OCI-LY1 (cell line): ENCODE data around the gene ARHGAP25.

ENCODE experiments used
- EZH2 ChIP-seq: fragments of 200-600 bp; sonication (generic), shearing (Covaris generic); IDR thresholded peaks from 2 replicates; pipeline ENCODE4 v1.8.0; 2017; ENCODE audit warnings: borderline replicate concordance, mixed run types, mild to moderate bottlenecking, antibody characterized with exemption, low read length, moderate library complexity, mixed read lengths
- TF ChIP-seq, protein P1 (sequence below): fragments of 200-600 bp; sonication (generic), shearing (Covaris generic); IDR thresholded peaks from 2 replicates; pipeline ENCODE4 v1.5.1; 2017; ENCODE audit warnings: mild to moderate bottlenecking, antibody characterized with exemption, low read length, moderate library complexity, mixed read lengths

- TF ChIP-seq, protein P1, sequence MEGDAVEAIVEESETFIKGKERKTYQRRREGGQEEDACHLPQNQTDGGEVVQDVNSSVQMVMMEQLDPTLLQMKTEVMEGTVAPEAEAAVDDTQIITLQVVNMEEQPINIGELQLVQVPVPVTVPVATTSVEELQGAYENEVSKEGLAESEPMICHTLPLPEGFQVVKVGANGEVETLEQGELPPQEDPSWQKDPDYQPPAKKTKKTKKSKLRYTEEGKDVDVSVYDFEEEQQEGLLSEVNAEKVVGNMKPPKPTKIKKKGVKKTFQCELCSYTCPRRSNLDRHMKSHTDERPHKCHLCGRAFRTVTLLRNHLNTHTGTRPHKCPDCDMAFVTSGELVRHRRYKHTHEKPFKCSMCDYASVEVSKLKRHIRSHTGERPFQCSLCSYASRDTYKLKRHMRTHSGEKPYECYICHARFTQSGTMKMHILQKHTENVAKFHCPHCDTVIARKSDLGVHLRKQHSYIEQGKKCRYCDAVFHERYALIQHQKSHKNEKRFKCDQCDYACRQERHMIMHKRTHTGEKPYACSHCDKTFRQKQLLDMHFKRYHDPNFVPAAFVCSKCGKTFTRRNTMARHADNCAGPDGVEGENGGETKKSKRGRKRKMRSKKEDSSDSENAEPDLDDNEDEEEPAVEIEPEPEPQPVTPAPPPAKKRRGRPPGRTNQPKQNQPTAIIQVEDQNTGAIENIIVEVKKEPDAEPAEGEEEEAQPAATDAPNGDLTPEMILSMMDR: no peak
- no peak for TF ChIP-seq EZH2
These were observed 104.0 kb downstream of the ARHGAP25 start for GRCh38 chr2:68838641-68839040.
